Stimulated activated CD8-positive, alpha-beta memory T cell treated with anti-CD3 and anti-CD28 coated beads, Interleukin-7, amount 100 ng/mL, for 48 hours (primary cell): ENCODE results near the gene RNF113B.

ENCODE experiments used
- DNase-seq, 2 donors: peaks; one replicate each; pipeline ENCODE4 v3.0.0-alpha.2; 2020; ENCODE audit warnings: low read depth in 1 of 2; ENCODE audit errors: extremely low read depth in 1 of 2

Gene RNF113B

DNA sequence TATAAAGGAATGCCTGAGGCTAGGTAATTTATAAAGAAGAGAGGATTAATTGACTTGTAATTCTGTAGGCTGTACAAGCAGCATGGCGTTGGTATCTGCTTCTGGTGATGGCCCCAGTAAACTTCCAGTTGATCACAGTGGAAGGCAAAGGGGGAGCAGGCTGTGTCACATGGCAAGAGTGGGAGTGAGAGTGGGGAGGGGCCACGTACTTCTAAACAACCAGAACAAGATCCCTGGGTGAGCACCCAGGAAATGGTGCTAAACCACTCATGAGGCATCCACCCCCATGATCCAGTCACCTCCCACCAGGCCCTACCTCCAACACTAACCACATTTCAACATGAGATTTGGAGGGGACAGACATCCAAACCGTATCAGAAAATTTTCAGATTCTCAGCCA, 3.0 kb upstream of the RNF113B start:
- DNase-seq, result no peak

DNA sequence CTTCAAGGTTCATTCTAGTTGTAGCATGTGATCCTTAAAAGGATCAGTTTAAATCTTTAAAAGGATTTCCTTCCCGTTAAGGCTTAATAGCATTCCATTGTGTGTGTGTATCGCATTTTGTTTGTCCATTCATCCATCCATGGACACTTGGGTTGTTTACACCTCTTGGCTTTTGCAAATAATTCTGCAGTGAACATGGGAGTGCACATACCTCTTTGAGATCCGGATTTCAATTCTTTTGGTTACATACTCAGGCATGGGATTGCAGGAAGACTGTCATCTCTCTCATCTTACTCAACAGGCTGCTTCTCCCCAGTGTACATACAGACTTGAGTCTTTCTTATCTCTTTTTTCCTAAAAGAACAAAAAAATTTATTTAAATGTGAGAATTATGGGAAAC, 1.2 kb downstream of the RNF113B start:
- DNase-seq, result no peak

GRCh38 chr13:98175043-98175442, 2.0 kb downstream of the RNF113B start:
- no peak for DNase-seq

- no peak for DNase-seq
Measured at GRCh38 chr13:98174307-98174706, 2.8 kb downstream of the RNF113B start.

DNA sequence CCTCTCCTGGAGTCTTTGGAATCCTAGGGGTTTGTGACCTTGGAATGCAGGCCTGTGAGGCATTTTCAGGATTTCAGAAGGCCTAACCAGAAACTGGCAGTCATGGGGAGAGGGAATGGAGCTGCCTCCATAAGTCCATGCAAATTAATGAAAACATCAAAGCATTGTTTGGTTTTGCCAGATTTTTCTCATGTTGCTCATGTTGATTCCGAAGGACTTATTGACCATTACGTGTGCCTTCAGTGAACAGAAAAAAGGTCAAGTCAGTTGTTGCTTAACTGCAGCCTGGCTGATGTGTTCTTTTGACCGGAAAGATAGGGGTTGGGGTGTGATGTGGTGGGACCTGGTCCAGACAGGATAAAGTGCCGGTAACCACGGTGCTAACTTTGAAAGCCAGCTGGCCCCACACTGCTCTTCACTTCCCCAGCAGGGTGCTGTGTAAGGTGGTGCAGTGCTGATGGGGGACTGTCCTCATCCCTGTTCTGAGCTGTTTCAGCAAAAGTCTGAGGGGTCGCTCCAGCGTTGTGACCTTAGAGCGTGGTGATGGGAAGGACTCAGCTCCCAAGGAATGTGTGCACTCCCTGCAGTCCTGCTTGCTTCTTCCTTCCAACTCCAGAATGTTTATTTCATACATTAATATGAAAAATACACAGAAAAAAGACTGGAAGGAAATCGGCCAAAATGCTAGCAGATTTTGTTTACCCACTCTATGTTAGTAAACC, 3.5 kb downstream of the RNF113B start:
- no peak for DNase-seq

DNA sequence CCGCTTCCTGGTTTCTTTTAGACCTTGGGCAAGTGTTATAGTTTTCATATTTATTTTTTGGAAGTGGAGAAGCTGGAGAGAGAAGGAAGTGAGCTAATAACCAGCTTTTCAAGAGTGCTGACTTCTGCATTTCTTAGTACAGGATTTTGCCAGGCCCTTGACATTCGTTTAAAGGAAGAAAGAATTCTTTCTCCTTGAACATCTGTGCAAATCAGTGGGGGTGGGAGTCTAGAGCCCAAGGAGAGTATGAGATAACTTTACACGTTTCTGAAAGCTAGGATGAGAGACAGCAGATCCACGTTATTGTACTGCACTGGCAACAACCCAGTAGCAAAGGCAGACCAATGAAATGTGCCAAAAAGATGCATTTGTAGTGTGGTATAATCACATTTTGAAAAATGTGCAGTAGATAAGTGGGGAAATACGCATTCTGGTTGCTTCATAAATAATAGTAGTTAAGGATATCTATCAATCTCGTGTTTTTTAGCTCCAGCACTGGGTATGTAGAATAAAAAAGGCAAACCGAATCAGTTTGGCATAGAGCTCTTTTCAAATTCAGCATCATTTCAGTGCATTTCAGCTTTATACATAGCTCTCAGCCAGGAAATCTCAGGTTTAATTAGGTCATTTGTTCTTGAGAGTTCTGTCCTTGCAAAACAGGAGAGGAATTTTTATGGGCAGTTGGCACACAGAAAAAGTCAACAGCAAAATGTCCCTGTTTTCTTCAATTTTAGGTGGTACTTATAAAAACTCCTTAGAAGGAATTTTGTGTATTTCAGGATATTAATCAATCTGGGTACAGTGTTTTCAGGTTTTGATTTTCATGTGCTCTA, 4.3 kb downstream of the RNF113B start:
- no peak for DNase-seq

- DNase-seq, result no peak
Measured at GRCh38 chr13:98171900-98172589, 5.0 kb downstream of the RNF113B start.

- no peak for DNase-seq
Measured at GRCh38 chr13:98169331-98169730, 7.7 kb downstream of the RNF113B start.

GRCh38 chr13:98162935-98163334, 14.1 kb downstream of the RNF113B start:
- no peak for DNase-seq

DNA sequence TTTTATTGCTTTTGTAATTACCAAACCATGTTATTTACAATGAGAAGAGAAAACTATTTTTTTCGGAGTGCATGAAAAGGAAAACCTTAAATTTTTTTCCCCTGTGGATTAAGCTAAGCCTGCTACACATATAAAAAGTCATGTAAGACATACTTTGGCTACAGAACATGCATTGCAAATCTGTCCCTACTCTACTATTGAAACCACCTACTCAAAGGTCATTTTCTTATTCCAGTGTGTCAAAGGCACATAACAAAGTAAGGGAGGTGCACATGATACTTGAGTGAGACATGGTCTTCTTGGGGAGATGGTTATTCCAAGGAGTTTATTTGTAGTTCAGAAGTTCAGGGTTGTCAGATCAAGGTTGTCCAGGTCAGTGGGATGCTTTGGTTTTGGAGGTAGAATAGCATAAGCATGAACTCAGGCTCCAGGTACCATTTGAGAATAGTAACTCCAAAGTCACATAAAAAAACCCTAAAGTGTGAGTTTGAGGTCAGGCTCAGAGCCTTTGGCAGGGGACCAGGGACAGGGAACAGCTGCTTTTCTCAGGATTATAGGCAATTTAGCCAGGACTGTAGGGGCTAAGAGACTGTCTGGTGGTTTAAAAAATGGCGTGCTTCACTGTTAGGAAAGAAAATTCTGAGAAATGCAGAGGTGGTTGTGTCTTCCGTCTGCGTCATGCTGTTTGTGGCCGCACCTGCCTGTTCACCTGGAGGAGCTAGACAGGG, 18.7 kb downstream of the RNF113B start:
- DNase-seq, result no peak

- DNase-seq, result no peak
Measured at GRCh38 chr13:98157609-98158008, 19.5 kb downstream of the RNF113B start.

DNA sequence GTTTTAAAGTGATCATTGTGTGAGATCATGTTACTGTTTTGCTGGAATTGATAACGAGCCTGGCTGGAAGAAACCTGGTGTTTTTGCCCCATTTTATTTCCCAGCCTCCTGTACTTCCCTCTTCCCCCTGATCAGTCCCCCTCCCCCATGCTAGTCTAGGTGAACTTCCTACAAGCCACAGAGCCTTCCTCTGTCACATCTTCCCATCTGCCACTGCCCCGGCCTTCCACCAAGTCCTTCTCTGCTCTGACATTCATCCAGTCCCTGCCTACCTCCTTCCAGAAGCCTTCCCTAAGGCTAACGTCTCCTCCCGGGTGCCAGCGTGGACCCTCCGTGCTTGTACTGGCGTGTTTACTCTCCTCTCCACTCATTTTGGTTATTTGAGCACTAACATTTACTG, 19.9 kb downstream of the RNF113B start:
- DNase-seq, result no peak

DNA sequence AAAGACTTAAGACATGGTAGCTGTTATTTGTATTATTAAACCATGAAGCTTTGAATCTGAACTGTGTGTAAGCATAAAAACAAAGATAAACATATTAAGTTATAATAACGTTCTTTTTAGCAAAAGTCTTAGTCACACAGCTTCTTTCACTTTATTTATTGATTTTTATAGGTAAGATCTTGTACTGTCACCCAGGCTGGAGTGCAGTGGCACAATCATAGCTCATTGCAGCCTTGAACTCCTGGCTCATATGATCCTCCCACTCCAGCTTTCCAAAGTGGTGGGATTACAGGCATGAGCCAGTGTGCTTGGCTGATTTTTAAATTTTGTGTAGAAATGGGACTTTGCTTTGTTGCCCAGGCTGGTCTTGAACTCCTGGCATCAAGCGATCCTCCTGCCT, 20.8 kb downstream of the RNF113B start:
- DNase-seq, result no peak

GRCh38 chr13:98155475-98156109, 21.5 kb downstream of the RNF113B start:
- DNase-seq, result no peak

DNA sequence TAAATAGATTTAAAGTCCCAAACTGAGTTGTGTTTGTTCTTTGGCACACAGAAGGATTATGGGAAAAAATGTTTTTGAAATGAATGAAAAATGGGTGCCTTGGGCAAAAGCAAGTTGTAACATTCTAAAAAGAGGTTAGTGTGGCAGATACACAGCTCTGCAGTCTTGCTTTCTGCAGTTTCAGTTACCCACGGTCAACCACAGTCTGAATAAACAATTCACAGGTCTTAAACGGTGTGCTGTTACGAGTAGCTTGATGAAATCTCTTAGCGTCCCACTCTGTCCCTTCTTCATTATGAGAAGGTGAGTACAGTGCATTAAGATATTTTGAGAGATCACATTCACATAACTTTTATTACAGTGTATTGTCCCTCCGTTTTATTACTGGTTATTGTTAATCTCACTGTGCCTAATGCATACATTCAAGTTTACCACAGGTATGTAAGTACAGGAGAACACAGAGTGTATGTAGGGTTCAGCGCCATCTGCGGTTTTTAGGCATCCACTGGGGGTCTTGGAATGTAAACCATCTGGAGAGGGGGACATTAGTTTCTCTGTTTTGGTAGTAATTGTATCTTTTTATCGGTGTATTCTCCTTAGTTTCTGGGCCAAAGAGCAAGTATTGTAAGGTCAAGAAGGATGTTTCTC, 26.1 kb downstream of the RNF113B start:
- DNase-seq, result no peak

DNA sequence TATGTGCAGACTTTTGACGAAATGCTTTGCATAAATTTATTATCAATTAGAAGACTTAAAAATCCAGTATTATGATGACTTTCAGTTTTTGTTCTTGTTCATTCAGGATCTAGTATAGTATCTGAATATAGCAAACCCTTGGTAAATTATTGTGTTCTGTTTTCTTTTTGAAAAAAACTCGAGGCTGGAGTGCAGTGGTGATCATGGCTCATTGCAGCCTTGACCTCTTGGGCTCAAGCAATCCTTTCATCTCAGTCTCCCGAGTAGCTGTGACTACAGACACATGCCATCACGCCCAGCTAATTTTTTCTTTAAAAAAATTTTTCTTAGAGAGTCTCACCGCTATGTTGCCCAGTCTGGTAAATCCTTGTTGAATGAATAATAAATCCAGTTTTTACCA, 29.5 kb downstream of the RNF113B start:
- DNase-seq, result no peak

DNA sequence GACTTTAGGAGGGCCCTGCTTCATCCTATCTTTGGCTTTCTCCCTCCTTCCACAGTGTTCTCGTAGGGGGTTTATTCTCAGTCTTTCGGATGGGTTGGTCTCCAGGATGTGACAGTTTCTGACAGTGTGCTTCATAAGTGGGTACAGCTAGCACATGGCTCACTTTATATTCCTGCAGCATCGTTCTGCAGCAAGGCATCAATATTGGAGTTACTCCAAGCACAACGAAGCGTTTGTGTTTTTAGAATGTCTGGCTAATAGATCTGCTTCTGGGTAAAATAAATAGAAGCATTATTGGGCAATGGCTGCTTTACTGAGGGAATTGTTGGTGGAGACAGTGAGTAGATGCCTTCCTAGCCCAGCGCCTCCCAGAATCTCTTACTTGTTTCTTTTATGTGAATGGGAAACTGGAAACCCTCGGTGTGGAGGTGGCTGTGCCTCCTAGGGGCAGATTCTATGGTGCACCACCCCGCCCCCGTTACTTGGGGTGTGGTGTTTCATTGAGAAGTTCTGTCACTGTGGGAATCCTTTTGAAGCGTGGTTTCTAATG, 32.2 kb downstream of the RNF113B start:
- no peak for DNase-seq

GRCh38 chr13:98144027-98144741, 32.9 kb downstream of the RNF113B start:
- no peak for DNase-seq

DNA sequence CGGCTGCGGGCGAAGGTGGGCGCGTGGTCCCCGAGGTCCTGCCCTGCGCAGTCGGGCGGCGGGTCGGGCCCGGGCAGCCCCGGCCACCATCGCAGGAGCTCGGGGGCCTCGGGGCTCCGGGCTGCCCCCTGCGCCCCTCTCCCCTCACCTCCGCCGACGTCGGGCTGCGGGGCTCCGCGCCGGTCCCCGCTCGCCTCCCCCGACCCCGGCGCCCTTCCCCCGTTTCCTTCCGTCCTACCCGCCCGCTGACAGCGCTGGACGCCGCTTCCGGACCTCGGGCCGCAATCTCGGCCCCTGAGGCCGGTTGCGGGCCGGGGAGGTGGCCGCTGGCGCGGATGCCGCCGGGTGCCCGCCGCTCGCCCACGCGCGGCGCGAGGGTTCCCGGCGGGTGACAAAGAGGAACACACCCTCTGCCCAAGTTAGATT, 33.5 kb downstream of the RNF113B start:
- no peak for DNase-seq
